Astrocyte (in vitro differentiated cells and primary cell): ENCODE data around the gene GABBR2.

ENCODE experiments used
- CTCF ChIP-seq: IDR thresholded peaks from 2 replicates; pipeline ENCODE4 v1.5.1; 2011; ENCODE audit warnings: low read depth, mild to moderate bottlenecking, inconsistent platforms, low read length, moderate library complexity; ENCODE audit not compliant: insufficient read depth
- EZH2 ChIP-seq: IDR thresholded peaks from 2 replicates; pipeline ENCODE4 v1.6.1; 2012; ENCODE audit warnings: mild to moderate bottlenecking, low read length, inconsistent platforms; ENCODE audit not compliant: insufficient read depth

- TF ChIP-seq CTCF: no peak
- no peak for TF ChIP-seq EZH2
Observed at GRCh38 chr9:98315067-98315453, 393.7 kb downstream of the GABBR2 start.
